ES-I3 (cell line): ENCODE measurements around the gene PICALM.
"Not testable (repeated sequence)": the region's sequence is repeated elsewhere in the genome, so short reads cannot be mapped to it uniquely, and the experiment has no call there.

ENCODE experiments used
- H3K36me3 ChIP-seq: 2 replicates; pipeline ENCODE4 v1.6.1; 2013; ENCODE audit warnings: mild to moderate bottlenecking, low read length, control low read depth, moderate library complexity; ENCODE audit not compliant: insufficient read depth
- H3K4me1 ChIP-seq: 2 replicates; pipeline ENCODE4 v1.6.1; 2013; ENCODE audit warnings: mild to moderate bottlenecking, control low read depth, low read length; ENCODE audit not compliant: insufficient read depth
- H3K9ac ChIP-seq: 2 replicates; pipeline ENCODE4 v1.6.1; 2013; ENCODE audit warnings: low read depth, mild to moderate bottlenecking, low read length, moderate library complexity
- H3K9me3 ChIP-seq: 2 replicates; pipeline ENCODE4 v1.6.1; 2013; ENCODE audit warnings: mild to moderate bottlenecking, low read length, moderate library complexity; ENCODE audit not compliant: control insufficient read depth, insufficient read depth

PICALM gene

GRCh38 chr11:86068951-86069407, at the start of gene PICALM:
TSS of gene PICALM (minus strand) at chr11:86069084. CDS start at chr11:86068780, 304 bp downstream.
- Histone ChIP-seq H3K9me3 (no peaks in the 10 kb centered on the region), H3K4me1 (peaks cover 18% of the 10 kb centered on the region), H3K9ac (peak within 1 kb of the TSS; percentile 95), H3K36me3 (no peaks in the 10 kb centered on the region)

- Histone ChIP-seq H3K4me1 (no peaks in the 10 kb centered on the region), H3K9me3 (no peaks in the 10 kb centered on the region)
Observed at GRCh38 chr11:86118253-86118652, 49.4 kb upstream of the PICALM start.

GRCh38 chr11:86117712-86118063, 48.8 kb upstream of the PICALM start:
- no peaks in the 10 kb centered on the region for H3K4me1 ChIP-seq
- H3K9me3 ChIP-seq = no peaks in the 10 kb centered on the region
- H3K9ac ChIP-seq = no peak overlapping the region
- no peaks in the 10 kb centered on the region for H3K36me3 ChIP-seq

More at GRCh38 chr11:86118253-86118652, 49.4 kb upstream of the PICALM start:
- Histone ChIP-seq H3K9ac (no peak overlapping the region), H3K36me3 (no peaks in the 10 kb centered on the region)

GRCh38 chr11:86117001-86117711, 48.3 kb upstream of the PICALM start:
- H3K36me3 ChIP-seq = no peaks in the 10 kb centered on the region
- no peaks in the 10 kb centered on the region for H3K9me3 ChIP-seq
- H3K4me1 ChIP-seq = no peaks in the 10 kb centered on the region
- H3K9ac ChIP-seq = no peak overlapping the region

- no peaks in the 10 kb centered on the region for H3K9me3 ChIP-seq
- H3K4me1 ChIP-seq = no peaks in the 10 kb centered on the region
- no peaks in the 10 kb centered on the region for H3K36me3 ChIP-seq
- H3K9ac ChIP-seq = no peak overlapping the region
Observed at GRCh38 chr11:86116386-86116726, 47.5 kb upstream of the PICALM start.

GRCh38 chr11:86115542-86116385, 46.9 kb upstream of the PICALM start:
- Histone ChIP-seq H3K36me3 (no peaks in the 10 kb centered on the region), H3K9me3 (no peaks in the 10 kb centered on the region), H3K9ac (no peak overlapping the region), H3K4me1 (no peaks in the 10 kb centered on the region)

- no peaks in the 10 kb centered on the region for H3K36me3 ChIP-seq
- H3K9me3 ChIP-seq = no peaks in the 10 kb centered on the region
- no peaks in the 10 kb centered on the region for H3K4me1 ChIP-seq
- H3K9ac ChIP-seq = no peak overlapping the region
Observed at GRCh38 chr11:86108890-86109638, 40.2 kb upstream of the PICALM start.

GRCh38 chr11:86108191-86108590, 39.3 kb upstream of the PICALM start:
- no peaks in the 10 kb centered on the region for H3K36me3 ChIP-seq
- no peaks in the 10 kb centered on the region for H3K4me1 ChIP-seq
- no peak overlapping the region for H3K9ac ChIP-seq
- H3K9me3 ChIP-seq = no peaks in the 10 kb centered on the region

- Histone ChIP-seq H3K36me3 (no peaks in the 10 kb centered on the region), H3K9ac (no peak overlapping the region), H3K4me1 (no peaks in the 10 kb centered on the region), H3K9me3 (no peaks in the 10 kb centered on the region)
Observed at GRCh38 chr11:86106916-86107315, 38.0 kb upstream of the PICALM start.

GRCh38 chr11:86106031-86106430, 37.1 kb upstream of the PICALM start:
- H3K9me3 ChIP-seq, H3K9ac ChIP-seq, H3K36me3 ChIP-seq, H3K4me1 ChIP-seq: not testable (repeated sequence)

GRCh38 chr11:86105601-86106000, 36.7 kb upstream of the PICALM start:
- not testable (repeated sequence) for H3K9ac ChIP-seq, H3K9me3 ChIP-seq, H3K4me1 ChIP-seq, H3K36me3 ChIP-seq

GRCh38 chr11:86103808-86104207, 34.9 kb upstream of the PICALM start:
- H3K9ac ChIP-seq = no peak overlapping the region
- H3K9me3 ChIP-seq = no peaks in the 10 kb centered on the region
- no peaks in the 10 kb centered on the region for H3K4me1 ChIP-seq
- no peaks in the 10 kb centered on the region for H3K36me3 ChIP-seq

GRCh38 chr11:86101941-86102407, 33.1 kb upstream of the PICALM start:
- Histone ChIP-seq H3K9ac (no peak overlapping the region), H3K36me3 (no peaks in the 10 kb centered on the region), H3K4me1 (no peaks in the 10 kb centered on the region), H3K9me3 (no peaks in the 10 kb centered on the region)

- H3K4me1 ChIP-seq = no peaks in the 10 kb centered on the region
- H3K9ac ChIP-seq = no peak overlapping the region
- no peaks in the 10 kb centered on the region for H3K9me3 ChIP-seq
- no peaks in the 10 kb centered on the region for H3K36me3 ChIP-seq
Observed at GRCh38 chr11:86101493-86101892, 32.6 kb upstream of the PICALM start.
